ENCODE data around the gene PRELID2. TPM values are rescaled to one million over a fixed set of nuclear protein-coding genes. Genes with fewer than 3 reads are reported as not detected.

The PRELID2 gene
- polyA plus RNA-seq, 1 of the 3 experiments (the other 2 are of a cell fraction) = 5.3 TPM

DNA sequence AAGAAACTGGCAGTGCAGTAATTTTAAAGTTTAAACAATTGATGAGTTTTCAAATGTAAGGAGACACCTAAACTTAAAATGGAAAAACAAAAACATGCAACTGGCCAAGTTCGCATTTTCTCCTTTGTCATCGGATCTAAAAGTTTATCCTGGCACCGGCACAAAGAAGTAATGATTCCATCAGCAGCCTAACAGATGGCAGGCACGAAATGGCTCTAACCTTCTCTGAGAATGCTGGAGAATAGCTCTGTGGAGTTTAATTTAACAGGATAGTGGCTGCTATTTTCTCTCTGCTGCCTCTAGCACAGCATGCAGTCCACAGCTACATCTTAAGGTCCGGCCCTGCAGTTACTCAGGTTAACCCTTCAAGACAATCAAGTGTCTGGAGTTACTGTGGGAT is 82.2 kb downstream of the PRELID2 start:
- no peaks in the 10 kb centered on the region for H3K27me3 ChIP-seq (ENCODE audit: insufficient read depth)
- H3K4me3 ChIP-seq (ENCODE audit: low read depth in 2 of 2, low read length in 1 of 2) = no peak overlapping the region
- no peak overlapping the region for H3K9ac ChIP-seq
- no peaks in the 10 kb centered on the region for H3K79me2 ChIP-seq (ENCODE audit: insufficient read depth)
- H3K36me3 ChIP-seq (replicated peaks in 1 of 2; ENCODE audit: control insufficient read depth in 1 of 2, insufficient read depth in 2 of 2, low read length in 1 of 2) = no peaks in the 10 kb centered on the region
- POLR2A ChIA-PET = no interaction called here
- CTCF ChIA-PET = no interaction called here
- H3K9me2 ChIP-seq = no peaks in the 10 kb centered on the region
- TF ChIP-seq TCF12 (IDR thresholded peaks at IDR 0.05) (peak; percentile 59), NFIC (IDR thresholded peaks at IDR 0.05; ENCODE audit: borderline replicate concordance) (peak; percentile 62)
- TF ChIP-seq, protein P1, sequence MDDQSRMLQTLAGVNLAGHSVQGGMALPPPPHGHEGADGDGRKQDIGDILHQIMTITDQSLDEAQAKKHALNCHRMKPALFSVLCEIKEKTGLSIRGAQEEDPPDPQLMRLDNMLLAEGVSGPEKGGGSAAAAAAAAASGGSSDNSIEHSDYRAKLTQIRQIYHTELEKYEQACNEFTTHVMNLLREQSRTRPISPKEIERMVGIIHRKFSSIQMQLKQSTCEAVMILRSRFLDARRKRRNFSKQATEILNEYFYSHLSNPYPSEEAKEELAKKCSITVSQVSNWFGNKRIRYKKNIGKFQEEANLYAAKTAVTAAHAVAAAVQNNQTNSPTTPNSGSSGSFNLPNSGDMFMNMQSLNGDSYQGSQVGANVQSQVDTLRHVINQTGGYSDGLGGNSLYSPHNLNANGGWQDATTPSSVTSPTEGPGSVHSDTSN (IDR thresholded peaks at IDR 0.05) = 0 out of 2 replicates have a peak, but pooled peaks have one; percentile 10
- TF ChIP-seq, protein P2, sequence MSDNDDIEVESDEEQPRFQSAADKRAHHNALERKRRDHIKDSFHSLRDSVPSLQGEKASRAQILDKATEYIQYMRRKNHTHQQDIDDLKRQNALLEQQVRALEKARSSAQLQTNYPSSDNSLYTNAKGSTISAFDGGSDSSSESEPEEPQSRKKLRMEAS (IDR thresholded peaks at IDR 0.05; ENCODE audit: low read depth) = no peak
- DNase-seq = no peak
- H3K4me2 ChIP-seq = peak overlapping the region; percentile 42; the same call in 1 of the 2 replicates
- H2AFZ ChIP-seq (ENCODE audit: low read depth) = no peak overlapping the region
- 26% methylated on average over 5 of the region's 5 CpGs for WGBS (ENCODE audit: low lambda C conversion rate)
- peaks cover 0 to 22% of the 10 kb centered on the region in 2 experiments; a peak in 3 of 4 replicates for H3K4me1 ChIP-seq (ENCODE audit: control insufficient read depth in 1 of 2, insufficient read depth in 2 of 2, low read depth in 1 of 2, low read length in 1 of 2)
- H4K20me1 ChIP-seq (ENCODE audit: insufficient read depth) = no peaks in the 10 kb centered on the region
- H3K27ac ChIP-seq (ENCODE audit: low read depth in 2 of 2, low read length in 1 of 2) = peak overlapping the region; percentile 22 to 63; a peak in 3 of 4 replicates
- H3F3A ChIP-seq (replicated peaks; ENCODE audit: insufficient read depth) = peaks cover 3% of the 10 kb centered on the region
- H3K9me3 ChIP-seq = peaks cover 5% of the 10 kb centered on the region; the same call in 1 of the 2 replicates

DNA sequence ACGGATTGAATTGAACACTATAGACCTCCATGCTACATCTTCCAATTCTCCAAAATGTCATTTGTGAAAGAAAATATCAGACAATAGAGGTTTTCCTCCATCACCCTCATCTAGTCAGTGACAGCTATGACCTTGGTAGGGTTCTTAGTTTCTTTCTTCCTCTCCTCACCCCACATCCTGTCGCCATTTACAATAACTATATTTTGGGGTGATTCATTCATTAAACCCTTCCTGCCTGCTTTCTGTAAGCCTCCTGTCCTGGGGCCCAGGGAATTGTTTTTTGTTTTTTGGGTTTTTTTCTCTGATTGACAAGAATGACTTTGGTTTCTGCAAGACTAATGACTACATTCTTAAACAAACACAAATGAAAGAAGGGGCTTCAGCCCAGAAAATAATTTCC is 82.6 kb downstream of the PRELID2 start:
- Histone ChIP-seq H3K4me1 (ENCODE audit: control insufficient read depth in 1 of 2, insufficient read depth in 2 of 2, low read depth in 1 of 2, low read length in 1 of 2) (peaks cover 0 to 22% of the 10 kb centered on the region in 2 experiments; a peak in 3 of 4 replicates), H3K9me3 (peaks cover 5% of the 10 kb centered on the region; the same call in 1 of the 2 replicates), H3K36me3 (replicated peaks in 1 of 2; ENCODE audit: control insufficient read depth in 1 of 2, insufficient read depth in 2 of 2, low read length in 1 of 2) (no peaks in the 10 kb centered on the region), H3K27ac (ENCODE audit: low read depth in 2 of 2, low read length in 1 of 2) (peak overlapping the region; percentile 22 to 63; a peak in 2 of 4 replicates), H3K27me3 (ENCODE audit: insufficient read depth) (no peaks in the 10 kb centered on the region), H3K4me3 (ENCODE audit: low read depth in 2 of 2, low read length in 1 of 2) (no peak overlapping the region), H3K4me2 (peak overlapping the region; percentile 42; the same call in 1 of the 2 replicates), H3K79me2 (ENCODE audit: insufficient read depth) (no peaks in the 10 kb centered on the region), H4K20me1 (ENCODE audit: insufficient read depth) (no peaks in the 10 kb centered on the region), H3K9me2 (no peaks in the 10 kb centered on the region), H3F3A (replicated peaks; ENCODE audit: insufficient read depth) (peaks cover 3% of the 10 kb centered on the region), H3K9ac (no peak overlapping the region), H2AFZ (ENCODE audit: low read depth) (no peak overlapping the region)
- CTCF ChIA-PET = interaction anchor here (0.6 to 1.1 kb wide), 2 partner anchors 42 to 72 kb away, joined by 3 read pairs; no protein-coding TSS in a partner anchor
- POLR2A ChIA-PET = no interaction called here
- TF ChIP-seq FOSL2 (IDR thresholded peaks at IDR 0.05; ENCODE audit: borderline replicate concordance, low read depth) (0 out of 2 replicates have a peak, but pooled peaks have one; percentile 8), GABPA (IDR thresholded peaks at IDR 0.05; ENCODE audit: low read depth) (no peak)
- DNase-seq = no peak
- WGBS (ENCODE audit: low lambda C conversion rate) = 67% methylated on average over 2 of the region's 2 CpGs

DNA sequence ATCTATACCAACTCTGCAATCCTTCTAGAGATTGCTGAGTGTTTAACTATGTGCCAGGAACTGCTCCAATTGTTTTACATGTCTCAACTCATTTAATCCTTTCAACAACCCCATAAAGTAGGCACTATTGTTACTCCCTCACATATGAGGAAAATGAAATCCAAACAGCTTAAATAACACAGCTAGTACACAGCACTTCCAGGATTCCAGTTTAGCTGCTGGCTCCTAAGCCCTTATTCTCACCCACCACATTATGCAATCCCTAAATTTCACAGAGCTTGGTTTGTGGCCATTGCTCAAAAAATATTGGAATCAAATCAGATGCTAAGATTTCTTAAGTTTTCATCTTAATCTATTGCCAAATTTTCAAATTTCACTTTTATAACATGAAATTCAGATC is 84.9 kb downstream of the PRELID2 start:
- H3K36me3 ChIP-seq (replicated peaks in 1 of 2; ENCODE audit: control insufficient read depth in 1 of 2, insufficient read depth in 2 of 2, low read length in 1 of 2) = no peaks in the 10 kb centered on the region
- POLR2A ChIA-PET = no interaction called here
- TF ChIP-seq TCF12 (IDR thresholded peaks at IDR 0.05) = no peak
- TF ChIP-seq FOXM1 (IDR thresholded peaks at IDR 0.05; ENCODE audit: low read depth) = no peak
- no peak for TF ChIP-seq RFX5 (IDR thresholded peaks at IDR 0.05; ENCODE audit: low read length)
- no peak for TF ChIP-seq SMC3 (IDR thresholded peaks at IDR 0.05; ENCODE audit: low read depth, low read length)
- no peak for TF ChIP-seq SIN3A (IDR thresholded peaks at IDR 0.05; ENCODE audit: borderline replicate concordance, low read depth, low read length)
- TF ChIP-seq, protein P3, sequence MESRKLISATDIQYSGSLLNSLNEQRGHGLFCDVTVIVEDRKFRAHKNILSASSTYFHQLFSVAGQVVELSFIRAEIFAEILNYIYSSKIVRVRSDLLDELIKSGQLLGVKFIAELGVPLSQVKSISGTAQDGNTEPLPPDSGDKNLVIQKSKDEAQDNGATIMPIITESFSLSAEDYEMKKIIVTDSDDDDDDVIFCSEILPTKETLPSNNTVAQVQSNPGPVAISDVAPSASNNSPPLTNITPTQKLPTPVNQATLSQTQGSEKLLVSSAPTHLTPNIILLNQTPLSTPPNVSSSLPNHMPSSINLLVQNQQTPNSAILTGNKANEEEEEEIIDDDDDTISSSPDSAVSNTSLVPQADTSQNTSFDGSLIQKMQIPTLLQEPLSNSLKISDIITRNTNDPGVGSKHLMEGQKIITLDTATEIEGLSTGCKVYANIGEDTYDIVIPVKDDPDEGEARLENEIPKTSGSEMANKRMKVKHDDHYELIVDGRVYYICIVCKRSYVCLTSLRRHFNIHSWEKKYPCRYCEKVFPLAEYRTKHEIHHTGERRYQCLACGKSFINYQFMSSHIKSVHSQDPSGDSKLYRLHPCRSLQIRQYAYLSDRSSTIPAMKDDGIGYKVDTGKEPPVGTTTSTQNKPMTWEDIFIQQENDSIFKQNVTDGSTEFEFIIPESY (IDR thresholded peaks at IDR 0.05; ENCODE audit: borderline replicate concordance, low read depth) = no peak

More for the DNA sequence above, 84.9 kb downstream of the PRELID2 start:
- peaks cover 0 to 22% of the 10 kb centered on the region in 2 experiments; a peak in 3 of 4 replicates for H3K4me1 ChIP-seq (ENCODE audit: control insufficient read depth in 1 of 2, insufficient read depth in 2 of 2, low read depth in 1 of 2, low read length in 1 of 2)
- CTCF ChIA-PET = interaction anchor here (1.4 kb wide), 1 partner anchor 75 kb away, joined by 4 read pairs; no protein-coding TSS in a partner anchor
- H3K27ac ChIP-seq (ENCODE audit: low read depth in 2 of 2, low read length in 1 of 2) = no peak overlapping the region
- no peak overlapping the region for H3K9ac ChIP-seq
- H3F3A ChIP-seq (replicated peaks; ENCODE audit: insufficient read depth) = peaks cover 3% of the 10 kb centered on the region
- no peak for DNase-seq
- H3K79me2 ChIP-seq (ENCODE audit: insufficient read depth) = no peaks in the 10 kb centered on the region
- H3K9me3 ChIP-seq = peaks cover 5% of the 10 kb centered on the region; the same call in 1 of the 2 replicates
- H2AFZ ChIP-seq (ENCODE audit: low read depth) = no peak overlapping the region
- no peaks in the 10 kb centered on the region for H3K27me3 ChIP-seq (ENCODE audit: insufficient read depth)
- no peaks in the 10 kb centered on the region for H3K9me2 ChIP-seq
- H3K4me3 ChIP-seq (ENCODE audit: low read depth in 2 of 2, low read length in 1 of 2) = no peak overlapping the region
- H4K20me1 ChIP-seq (ENCODE audit: insufficient read depth) = no peaks in the 10 kb centered on the region
- H3K4me2 ChIP-seq = no peak overlapping the region

All from SK-N-SH (cell line).